ENCODE measurements around the gene FHAD1. TPM values are rescaled to one million over a fixed set of nuclear protein-coding genes. Genes with fewer than 3 reads are reported as not detected.
A peak's percentile ranks its signal among the peaks of the same experiment; 100 is the strongest.

Gene FHAD1
- total RNA-seq (2021) (2.0 and 2.7 TPM in 2 replicates), Bru-seq, nascent RNA (percentile 28 among the genes with signal in this experiment), BruChase-seq, experiment 1, labeled RNA remaining after a 2-hour chase (percentile 28 among the genes with signal in this experiment), BruChase-seq, experiment 2, labeled RNA remaining after a 6-hour chase (percentile 30 among the genes with signal in this experiment)
- long read RNA-seq, full-length matches to known transcripts = 2 of 3 reads
- long read RNA-seq, partial matches to known transcripts = 0 of 3 reads
- long read RNA-seq, other reads (novel, unspliced or antisense) = 1 of 3 reads

GRCh38 chr1:15246960-15247614 lies at the start of gene FHAD1:
Gene FHAD1, plus strand, starts transcription at chr1:15247223. Its CDS starts 4,562 bp downstream, at chr1:15251785.
- peak; percentile 77 for DNase-seq (ENCODE audit: low spot score)
- TF ChIP-seq, protein P1, sequence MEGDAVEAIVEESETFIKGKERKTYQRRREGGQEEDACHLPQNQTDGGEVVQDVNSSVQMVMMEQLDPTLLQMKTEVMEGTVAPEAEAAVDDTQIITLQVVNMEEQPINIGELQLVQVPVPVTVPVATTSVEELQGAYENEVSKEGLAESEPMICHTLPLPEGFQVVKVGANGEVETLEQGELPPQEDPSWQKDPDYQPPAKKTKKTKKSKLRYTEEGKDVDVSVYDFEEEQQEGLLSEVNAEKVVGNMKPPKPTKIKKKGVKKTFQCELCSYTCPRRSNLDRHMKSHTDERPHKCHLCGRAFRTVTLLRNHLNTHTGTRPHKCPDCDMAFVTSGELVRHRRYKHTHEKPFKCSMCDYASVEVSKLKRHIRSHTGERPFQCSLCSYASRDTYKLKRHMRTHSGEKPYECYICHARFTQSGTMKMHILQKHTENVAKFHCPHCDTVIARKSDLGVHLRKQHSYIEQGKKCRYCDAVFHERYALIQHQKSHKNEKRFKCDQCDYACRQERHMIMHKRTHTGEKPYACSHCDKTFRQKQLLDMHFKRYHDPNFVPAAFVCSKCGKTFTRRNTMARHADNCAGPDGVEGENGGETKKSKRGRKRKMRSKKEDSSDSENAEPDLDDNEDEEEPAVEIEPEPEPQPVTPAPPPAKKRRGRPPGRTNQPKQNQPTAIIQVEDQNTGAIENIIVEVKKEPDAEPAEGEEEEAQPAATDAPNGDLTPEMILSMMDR (conservative IDR thresholded peaks at IDR 0.05; ENCODE audit: low read depth, low read length) = no peak
- TF ChIP-seq EZH2 (IDR thresholded peaks at IDR 0.05; ENCODE audit: borderline replicate concordance, low read depth, low read length, poor library complexity, severe bottlenecking) = no peak
- no peaks in the 10 kb centered on the region for H3K9me3 ChIP-seq (ENCODE audit: low read depth, low read length, poor library complexity, severe bottlenecking)
- H3K4me1 ChIP-seq (ENCODE audit: insufficient read depth, low read length, poor library complexity, severe bottlenecking) = no peaks in the 10 kb centered on the region
- H3K36me3 ChIP-seq (ENCODE audit: insufficient read depth, low read length, poor library complexity, severe bottlenecking) = no peaks in the 10 kb centered on the region
- peak within 1 kb of the TSS; percentile 51 for H3K4me3 ChIP-seq (ENCODE audit: low read depth, low read length, poor library complexity, severe bottlenecking)
- H3K27me3 ChIP-seq (replicated peaks; ENCODE audit: insufficient read depth, low read depth, low read length, poor library complexity) = peaks cover 10% of the 10 kb centered on the region
- ChIA-PET POLR2A (ENCODE audit: low non-redundant PET) (no interaction called here), CTCF (interaction anchor here (0.6 kb wide), 1 partner anchor 78 kb away, joined by 3 read pairs; no protein-coding TSS in a partner anchor)
- BruUV-seq (replicated peaks) = no TSS peak
- intact Hi-C loops (cut with micrococcal nuclease; ENCODE audit: unreplicated experiment) = no loop called here
- no peak within 1 kb of the TSS for H3K27ac ChIP-seq (ENCODE audit: low read depth, low read length, poor library complexity, severe bottlenecking)

DNA sequence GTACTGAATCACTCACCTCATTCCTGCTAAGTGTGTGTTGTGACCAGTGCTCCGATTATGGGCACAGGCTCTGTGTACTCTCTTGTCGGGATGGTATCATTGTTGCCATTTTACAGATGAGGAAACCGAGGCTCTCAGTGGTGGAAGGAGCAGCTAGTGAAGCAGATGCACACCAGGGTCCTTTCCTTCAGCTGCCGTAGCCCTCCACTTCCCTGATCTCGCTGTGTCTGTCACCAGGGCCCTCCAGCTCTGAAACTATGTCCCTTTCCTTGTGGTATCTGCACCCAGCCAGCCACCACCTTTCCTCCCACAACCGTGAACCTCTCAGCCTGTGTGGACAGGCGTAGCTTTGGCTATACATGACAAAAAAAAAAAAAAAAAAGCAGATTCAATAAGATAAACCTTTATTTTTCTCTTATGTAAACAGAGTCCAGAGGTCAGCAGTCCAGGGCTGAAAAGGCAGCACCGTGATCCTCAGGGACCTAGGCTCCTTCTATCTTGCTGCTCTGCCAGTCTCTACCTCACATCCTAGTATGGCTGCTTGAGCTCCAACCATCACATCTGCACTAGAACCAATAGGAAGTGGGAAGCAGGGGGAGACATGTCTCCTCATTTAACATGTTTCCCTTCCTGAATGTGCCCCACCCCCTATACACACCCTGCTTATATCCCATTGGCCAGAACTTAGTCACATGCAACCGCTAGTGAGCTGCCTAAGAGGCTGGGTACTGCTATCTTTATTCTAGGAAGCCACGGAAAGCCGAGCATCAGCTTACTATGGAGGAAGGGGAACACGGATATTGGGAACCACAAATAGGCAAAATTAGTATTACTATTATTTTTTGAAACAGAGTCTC lies 49.2 kb upstream of the FHAD1 start:
- no peak overlapping the region for H3K27ac ChIP-seq (ENCODE audit: low read depth, low read length, poor library complexity, severe bottlenecking)
- peaks cover 3% of the 10 kb centered on the region for H3K4me1 ChIP-seq (ENCODE audit: insufficient read depth, low read length, poor library complexity, severe bottlenecking)
- POLR2A ChIA-PET (ENCODE audit: low non-redundant PET) = no interaction called here
- no peaks in the 10 kb centered on the region for H3K36me3 ChIP-seq (ENCODE audit: insufficient read depth, low read length, poor library complexity, severe bottlenecking)
- BruUV-seq (replicated peaks) = no TSS peak
- intact Hi-C loops (cut with micrococcal nuclease; ENCODE audit: unreplicated experiment) = no loop called here
- no peak for TF ChIP-seq EZH2 (IDR thresholded peaks at IDR 0.05; ENCODE audit: borderline replicate concordance, low read depth, low read length, poor library complexity, severe bottlenecking)
- TF ChIP-seq, protein P1 (conservative IDR thresholded peaks at IDR 0.05; ENCODE audit: low read depth, low read length) = no peak
- H3K9me3 ChIP-seq (ENCODE audit: low read depth, low read length, poor library complexity, severe bottlenecking) = no peaks in the 10 kb centered on the region
- DNase-seq (ENCODE audit: low spot score) = no peak
- CTCF ChIA-PET = no interaction called here
- H3K4me3 ChIP-seq (ENCODE audit: low read depth, low read length, poor library complexity, severe bottlenecking) = no peak overlapping the region
- no peaks in the 10 kb centered on the region for H3K27me3 ChIP-seq (replicated peaks; ENCODE audit: insufficient read depth, low read depth, low read length, poor library complexity)

DNA sequence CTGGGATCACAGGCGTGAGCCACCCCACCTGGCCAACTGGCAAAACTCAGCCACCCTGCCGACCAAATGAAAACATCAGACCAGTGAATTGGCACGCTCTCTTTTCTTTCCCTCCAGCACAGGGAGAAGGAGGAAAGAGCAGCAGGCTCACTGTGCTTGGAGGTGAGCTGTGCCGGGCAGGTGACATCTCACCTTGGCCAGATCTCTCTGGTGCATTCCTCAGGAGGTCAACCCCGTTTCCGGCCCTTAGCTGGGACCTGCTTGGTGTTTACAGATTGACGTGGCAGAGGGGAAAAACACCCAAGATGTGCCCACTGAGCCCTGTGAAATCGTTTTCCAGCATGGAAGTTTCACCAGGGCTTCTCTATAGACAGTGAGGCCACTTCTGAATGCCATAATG lies 48.3 kb upstream of the FHAD1 start:
- H3K4me3 ChIP-seq (ENCODE audit: low read depth, low read length, poor library complexity, severe bottlenecking) = no peak overlapping the region
- TF ChIP-seq EZH2 (IDR thresholded peaks at IDR 0.05; ENCODE audit: borderline replicate concordance, low read depth, low read length, poor library complexity, severe bottlenecking) = no peak
- TF ChIP-seq, protein P1 (conservative IDR thresholded peaks at IDR 0.05; ENCODE audit: low read depth, low read length) = no peak
- ChIA-PET POLR2A (ENCODE audit: low non-redundant PET) (no interaction called here), CTCF (no interaction called here)
- H3K36me3 ChIP-seq (ENCODE audit: insufficient read depth, low read length, poor library complexity, severe bottlenecking) = no peaks in the 10 kb centered on the region
- H3K27ac ChIP-seq (ENCODE audit: low read depth, low read length, poor library complexity, severe bottlenecking) = no peak overlapping the region
- H3K27me3 ChIP-seq (replicated peaks; ENCODE audit: insufficient read depth, low read depth, low read length, poor library complexity) = no peaks in the 10 kb centered on the region
- DNase-seq (ENCODE audit: low spot score) = no peak
- peaks cover 3% of the 10 kb centered on the region for H3K4me1 ChIP-seq (ENCODE audit: insufficient read depth, low read length, poor library complexity, severe bottlenecking)
- no peaks in the 10 kb centered on the region for H3K9me3 ChIP-seq (ENCODE audit: low read depth, low read length, poor library complexity, severe bottlenecking)
- no TSS peak for BruUV-seq (replicated peaks)
- intact Hi-C loops (cut with micrococcal nuclease; ENCODE audit: unreplicated experiment) = no loop called here
